HG03159 (cell line): Measurements from ENCODE around the gene CASK.
"Not testable (repeated sequence)": the region's sequence is repeated elsewhere in the genome, so short reads cannot be mapped to it uniquely, and the experiment has no call there.

Source experiments
- ATAC-seq: cut with Tn5 transposase; IDR thresholded peaks from one replicate; pipeline ENCODE4 v1.9.1; 2021; ENCODE audit warnings: mild to moderate bottlenecking, moderate library complexity; ENCODE audit not compliant: unreplicated experiment

Gene CASK

GRCh38 chrX:41737065-41737464 lies 186.3 kb downstream of the CASK start:
- no peak for ATAC-seq

GRCh38 chrX:41734530-41734929 lies 188.8 kb downstream of the CASK start:
- no peak for ATAC-seq

GRCh38 chrX:41733939-41734338 lies 189.4 kb downstream of the CASK start:
- peak; percentile 97 for ATAC-seq

GRCh38 chrX:41732260-41732659 lies 191.1 kb downstream of the CASK start:
- ATAC-seq: no peak

- ATAC-seq: no peak
Observed at GRCh38 chrX:41730081-41730480, 193.3 kb downstream of the CASK start.

- no peak for ATAC-seq
Observed at GRCh38 chrX:41728125-41728524, 195.2 kb downstream of the CASK start.

GRCh38 chrX:41723826-41724225 lies 199.5 kb downstream of the CASK start, which contains the start of gene GPR82:
TSS of gene GPR82 (plus strand) at chrX:41724181. CDS start at chrX:41727027, 2,846 bp downstream.
- ATAC-seq: no peak

- ATAC-seq: no peak
Observed at GRCh38 chrX:41722816-41723618, 200.3 kb downstream of the CASK start.

GRCh38 chrX:41722214-41722613 lies 201.1 kb downstream of the CASK start:
- no peak for ATAC-seq

GRCh38 chrX:41721590-41721989 lies 201.8 kb downstream of the CASK start:
- ATAC-seq: no peak

GRCh38 chrX:41720125-41720779 lies 203.1 kb downstream of the CASK start:
- ATAC-seq: peak; percentile 88

- ATAC-seq: not testable (repeated sequence)
Observed at GRCh38 chrX:41719610-41720009, 203.7 kb downstream of the CASK start.

GRCh38 chrX:41718481-41719235 lies 204.7 kb downstream of the CASK start:
- ATAC-seq: no peak

- no peak for ATAC-seq
Observed at GRCh38 chrX:41716767-41717473, 206.4 kb downstream of the CASK start.

- ATAC-seq: no peak
Observed at GRCh38 chrX:41716222-41716621, 207.1 kb downstream of the CASK start.

GRCh38 chrX:41711021-41711667 lies 212.2 kb downstream of the CASK start:
- no peak for ATAC-seq

GRCh38 chrX:41708486-41708885 lies 214.9 kb downstream of the CASK start:
- ATAC-seq: no peak

- ATAC-seq: no peak
Observed at GRCh38 chrX:41707218-41707617, 216.1 kb downstream of the CASK start.

- ATAC-seq: peak; percentile 91
Observed at GRCh38 chrX:41705680-41706374, 217.5 kb downstream of the CASK start.

- no peak for ATAC-seq
Observed at GRCh38 chrX:41705042-41705441, 218.3 kb downstream of the CASK start.
